Esophagus muscularis mucosa (tissue), 4 donors: Measurements from ENCODE around the gene EYA2.

Experiments used
- CTCF ChIP-seq, 3 experiments: fragments of 200-600 bp in 2 of 3; fragments of 450-650 bp in 1 of 3; sonication (generic) in 2 of 3; IDR thresholded peaks; one replicate each; pipeline ENCODE4 v1.5.1; 2017 to 2019; ENCODE audit warnings: antibody characterized with exemption in 3 of 3, mild to moderate bottlenecking in 2 of 3, moderate library complexity in 1 of 3
- EP300 ChIP-seq: sonication (generic); formaldehyde crosslinking; IDR thresholded peaks from one replicate; pipeline ENCODE4 v1.6.1; 2017; ENCODE audit warnings: antibody characterized with exemption
- POLR2A ChIP-seq: fragments of 450-650 bp; IDR thresholded peaks from one replicate; pipeline ENCODE4 v1.6.1; 2017; ENCODE audit warnings: antibody characterized with exemption, moderate library complexity, mild to moderate bottlenecking, low read depth
- POLR2AphosphoS5 ChIP-seq, 2 donors: sonication (generic); formaldehyde crosslinking; IDR thresholded peaks; one replicate each; pipeline ENCODE4 v1.6.1; 2017; ENCODE audit warnings: antibody characterized with exemption in 2 of 2

- TF ChIP-seq CTCF (IDR thresholded peaks at IDR 0.05) = no peak
- TF ChIP-seq POLR2A = no peak
- no peak for TF ChIP-seq POLR2AphosphoS5 (IDR thresholded peaks at IDR 0.05)
- no peak for TF ChIP-seq EP300
Measured at GRCh38 chr20:46929902-46930301, 35.3 kb downstream of the EYA2 start.
